ENCODE measurements around the gene TSHZ3.

TSHZ3 gene

GRCh38 chr19:31270897-31271296 is 78.3 kb downstream of the TSHZ3 start:
- Histone ChIP-seq H3K36me3 (ENCODE audit: control insufficient read depth, insufficient read depth, low read length) (peaks cover 5% of the 10 kb centered on the region), H3K27ac (ENCODE audit: low read depth, low read length, severe bottlenecking) (no peak overlapping the region), H3K4me1 (ENCODE audit: control insufficient read depth, insufficient read depth, low read length, poor library complexity, severe bottlenecking) (no peaks in the 10 kb centered on the region), H3K4me3 (ENCODE audit: extremely low read depth, insufficient read depth, low read length, poor library complexity, severe bottlenecking) (no peak overlapping the region), H3K9me3 (ENCODE audit: control insufficient read depth, low read length) (no peaks in the 10 kb centered on the region)
- WGBS, 2 experiments (ENCODE audit: insufficient coverage in 2 of 2): 94 to 100% methylated on average over 5 to 6 of the region's 6 CpGs

GRCh38 chr19:31269425-31270127 is 79.7 kb downstream of the TSHZ3 start:
- Histone ChIP-seq H3K27ac (ENCODE audit: low read depth, low read length, severe bottlenecking) (no peak overlapping the region), H3K36me3 (ENCODE audit: control insufficient read depth, insufficient read depth, low read length) (peaks cover 5% of the 10 kb centered on the region), H3K4me3 (ENCODE audit: extremely low read depth, insufficient read depth, low read length, poor library complexity, severe bottlenecking) (no peak overlapping the region), H3K4me1 (ENCODE audit: control insufficient read depth, insufficient read depth, low read length, poor library complexity, severe bottlenecking) (no peaks in the 10 kb centered on the region), H3K9me3 (ENCODE audit: control insufficient read depth, low read length) (no peaks in the 10 kb centered on the region)
- whole genome bisulfite sequencing, 2 experiments (ENCODE audit: insufficient coverage in 2 of 2): 83 to 94% methylated on average over 9 of the region's 10 CpGs

GRCh38 chr19:31268751-31269383 is 80.4 kb downstream of the TSHZ3 start:
- Histone ChIP-seq H3K27ac (ENCODE audit: low read depth, low read length, severe bottlenecking) (no peak overlapping the region), H3K9me3 (ENCODE audit: control insufficient read depth, low read length) (no peaks in the 10 kb centered on the region), H3K36me3 (ENCODE audit: control insufficient read depth, insufficient read depth, low read length) (peaks cover 5% of the 10 kb centered on the region), H3K4me1 (ENCODE audit: control insufficient read depth, insufficient read depth, low read length, poor library complexity, severe bottlenecking) (no peaks in the 10 kb centered on the region), H3K4me3 (ENCODE audit: extremely low read depth, insufficient read depth, low read length, poor library complexity, severe bottlenecking) (no peak overlapping the region)
- 92 to 96% methylated on average over 11 to 12 of the region's 15 CpGs for WGBS, 2 experiments (ENCODE audit: insufficient coverage in 2 of 2)

GRCh38 chr19:31266731-31267130 is 82.5 kb downstream of the TSHZ3 start:
- 93 to 96% methylated on average over 5 to 6 of the region's 7 CpGs for WGBS, 2 experiments (ENCODE audit: insufficient coverage in 2 of 2)
- Histone ChIP-seq H3K4me1 (ENCODE audit: control insufficient read depth, insufficient read depth, low read length, poor library complexity, severe bottlenecking) (no peaks in the 10 kb centered on the region), H3K9me3 (ENCODE audit: control insufficient read depth, low read length) (no peaks in the 10 kb centered on the region), H3K4me3 (ENCODE audit: extremely low read depth, insufficient read depth, low read length, poor library complexity, severe bottlenecking) (no peak overlapping the region), H3K36me3 (ENCODE audit: control insufficient read depth, insufficient read depth, low read length) (no peaks in the 10 kb centered on the region), H3K27ac (ENCODE audit: low read depth, low read length, severe bottlenecking) (no peak overlapping the region)

- Histone ChIP-seq H3K36me3 (ENCODE audit: control insufficient read depth, insufficient read depth, low read length) (no peaks in the 10 kb centered on the region), H3K4me1 (ENCODE audit: control insufficient read depth, insufficient read depth, low read length, poor library complexity, severe bottlenecking) (no peaks in the 10 kb centered on the region), H3K9me3 (ENCODE audit: control insufficient read depth, low read length) (no peaks in the 10 kb centered on the region), H3K27ac (ENCODE audit: low read depth, low read length, severe bottlenecking) (no peak overlapping the region), H3K4me3 (ENCODE audit: extremely low read depth, insufficient read depth, low read length, poor library complexity, severe bottlenecking) (no peak overlapping the region)
- 85 to 87% methylated on average over 1 to 3 of the region's 4 CpGs for WGBS, 2 experiments (ENCODE audit: insufficient coverage in 2 of 2)
Measured at GRCh38 chr19:31266196-31266595, 83.0 kb downstream of the TSHZ3 start.

GRCh38 chr19:31264041-31264778 is 85.0 kb downstream of the TSHZ3 start:
- WGBS, 2 experiments (ENCODE audit: insufficient coverage in 2 of 2): 71 to 79% methylated on average over 2 to 9 of the region's 9 CpGs

GRCh38 chr19:31263328-31263727 is 85.9 kb downstream of the TSHZ3 start:
- Histone ChIP-seq H3K4me3 (ENCODE audit: extremely low read depth, insufficient read depth, low read length, poor library complexity, severe bottlenecking) (no peak overlapping the region), H3K27ac (ENCODE audit: low read depth, low read length, severe bottlenecking) (no peak overlapping the region), H3K36me3 (ENCODE audit: control insufficient read depth, insufficient read depth, low read length) (no peaks in the 10 kb centered on the region), H3K4me1 (ENCODE audit: control insufficient read depth, insufficient read depth, low read length, poor library complexity, severe bottlenecking) (no peaks in the 10 kb centered on the region), H3K9me3 (ENCODE audit: control insufficient read depth, low read length) (no peaks in the 10 kb centered on the region)
- WGBS, 2 experiments (ENCODE audit: insufficient coverage in 2 of 2): 94 to 96% methylated on average over 7 to 8 of the region's 9 CpGs

More at GRCh38 chr19:31264041-31264778, 85.0 kb downstream of the TSHZ3 start:
- Histone ChIP-seq H3K27ac (ENCODE audit: low read depth, low read length, severe bottlenecking) (no peak overlapping the region), H3K9me3 (ENCODE audit: control insufficient read depth, low read length) (no peaks in the 10 kb centered on the region), H3K4me3 (ENCODE audit: extremely low read depth, insufficient read depth, low read length, poor library complexity, severe bottlenecking) (no peak overlapping the region), H3K36me3 (ENCODE audit: control insufficient read depth, insufficient read depth, low read length) (no peaks in the 10 kb centered on the region), H3K4me1 (ENCODE audit: control insufficient read depth, insufficient read depth, low read length, poor library complexity, severe bottlenecking) (no peaks in the 10 kb centered on the region)

GRCh38 chr19:31262725-31263191 is 86.5 kb downstream of the TSHZ3 start:
- no peaks in the 10 kb centered on the region for H3K4me1 ChIP-seq (ENCODE audit: control insufficient read depth, insufficient read depth, low read length, poor library complexity, severe bottlenecking)
- H3K36me3 ChIP-seq (ENCODE audit: control insufficient read depth, insufficient read depth, low read length): no peaks in the 10 kb centered on the region
- H3K9me3 ChIP-seq (ENCODE audit: control insufficient read depth, low read length): no peaks in the 10 kb centered on the region
- no peak overlapping the region for H3K27ac ChIP-seq (ENCODE audit: low read depth, low read length, severe bottlenecking)
- 90 to 94% methylated on average over 3 to 7 of the region's 10 CpGs for WGBS, 2 experiments (ENCODE audit: insufficient coverage in 2 of 2)
- no peak overlapping the region for H3K4me3 ChIP-seq (ENCODE audit: extremely low read depth, insufficient read depth, low read length, poor library complexity, severe bottlenecking)

- no peak overlapping the region for H3K27ac ChIP-seq (ENCODE audit: low read depth, low read length, severe bottlenecking)
- no peaks in the 10 kb centered on the region for H3K4me1 ChIP-seq (ENCODE audit: control insufficient read depth, insufficient read depth, low read length, poor library complexity, severe bottlenecking)
- no peaks in the 10 kb centered on the region for H3K9me3 ChIP-seq (ENCODE audit: control insufficient read depth, low read length)
- WGBS, 2 experiments (ENCODE audit: insufficient coverage in 2 of 2): 93 to 94% methylated on average over 7 to 9 of the region's 11 CpGs
- H3K4me3 ChIP-seq (ENCODE audit: extremely low read depth, insufficient read depth, low read length, poor library complexity, severe bottlenecking): no peak overlapping the region
- H3K36me3 ChIP-seq (ENCODE audit: control insufficient read depth, insufficient read depth, low read length): no peaks in the 10 kb centered on the region
Measured at GRCh38 chr19:31261603-31262212, 87.5 kb downstream of the TSHZ3 start.

- H3K27ac ChIP-seq (ENCODE audit: low read depth, low read length, severe bottlenecking): no peak overlapping the region
- H3K4me3 ChIP-seq (ENCODE audit: extremely low read depth, insufficient read depth, low read length, poor library complexity, severe bottlenecking): no peak overlapping the region
- H3K4me1 ChIP-seq (ENCODE audit: control insufficient read depth, insufficient read depth, low read length, poor library complexity, severe bottlenecking): no peaks in the 10 kb centered on the region
- H3K36me3 ChIP-seq (ENCODE audit: control insufficient read depth, insufficient read depth, low read length): no peaks in the 10 kb centered on the region
- 81 to 89% methylated on average over 3 of the region's 3 CpGs for WGBS, 2 experiments (ENCODE audit: insufficient coverage in 2 of 2)
- no peaks in the 10 kb centered on the region for H3K9me3 ChIP-seq (ENCODE audit: control insufficient read depth, low read length)
Measured at GRCh38 chr19:31261019-31261602, 88.1 kb downstream of the TSHZ3 start.
